ENCODE measurements around the gene RNF141.

The RNF141 gene

GRCh38 chr11:10565493-10565892 lies 24.5 kb upstream of the RNF141 start (continued):
- TF ChIP-seq PPARA (CRISPR knock-in tag; IDR thresholded peaks at IDR 0.05; ENCODE audit: borderline replicate concordance) (no peak), POU6F1 (CRISPR knock-in tag; IDR thresholded peaks at IDR 0.05; ENCODE audit: borderline replicate concordance, low read depth) (no peak), RARB (CRISPR knock-in tag; IDR thresholded peaks at IDR 0.05) (no peak)

DNA sequence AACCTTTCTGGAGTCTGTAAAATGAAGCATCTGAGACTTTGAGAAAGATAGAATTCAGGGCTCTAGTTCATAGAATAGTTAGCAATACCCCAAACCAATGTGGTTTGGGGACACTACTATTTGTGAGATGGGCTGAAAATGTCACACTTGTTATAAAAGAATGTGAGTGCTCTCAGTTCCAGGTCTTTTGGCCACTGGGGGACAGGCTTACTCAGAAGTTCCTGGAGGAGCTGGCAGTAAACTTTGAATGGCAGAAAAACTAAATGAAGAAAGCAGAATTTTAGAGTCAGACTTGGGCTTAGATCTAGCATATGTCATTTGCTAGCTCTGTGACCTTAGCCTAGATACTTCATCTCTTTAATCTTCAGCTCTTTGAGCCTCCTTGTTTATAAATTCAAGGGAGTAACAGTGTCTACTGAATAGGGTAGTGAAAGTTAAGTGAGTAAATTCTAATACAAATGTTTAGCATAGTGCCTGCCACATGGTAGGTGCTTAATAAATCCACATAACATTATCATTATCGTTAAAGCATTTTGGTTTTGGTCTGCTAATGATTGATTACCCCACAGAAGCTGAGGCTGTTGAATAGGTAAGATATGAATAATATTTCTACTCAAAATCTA lies 23.8 kb upstream of the RNF141 start:
- ATAC-seq: no peak
- no peak for TF ChIP-seq OSR1 (CRISPR knock-in tag; IDR thresholded peaks at IDR 0.05)
- no peak for TF ChIP-seq ZC3H10 (CRISPR knock-in tag; IDR thresholded peaks at IDR 0.05)
- TF ChIP-seq, protein P1, sequence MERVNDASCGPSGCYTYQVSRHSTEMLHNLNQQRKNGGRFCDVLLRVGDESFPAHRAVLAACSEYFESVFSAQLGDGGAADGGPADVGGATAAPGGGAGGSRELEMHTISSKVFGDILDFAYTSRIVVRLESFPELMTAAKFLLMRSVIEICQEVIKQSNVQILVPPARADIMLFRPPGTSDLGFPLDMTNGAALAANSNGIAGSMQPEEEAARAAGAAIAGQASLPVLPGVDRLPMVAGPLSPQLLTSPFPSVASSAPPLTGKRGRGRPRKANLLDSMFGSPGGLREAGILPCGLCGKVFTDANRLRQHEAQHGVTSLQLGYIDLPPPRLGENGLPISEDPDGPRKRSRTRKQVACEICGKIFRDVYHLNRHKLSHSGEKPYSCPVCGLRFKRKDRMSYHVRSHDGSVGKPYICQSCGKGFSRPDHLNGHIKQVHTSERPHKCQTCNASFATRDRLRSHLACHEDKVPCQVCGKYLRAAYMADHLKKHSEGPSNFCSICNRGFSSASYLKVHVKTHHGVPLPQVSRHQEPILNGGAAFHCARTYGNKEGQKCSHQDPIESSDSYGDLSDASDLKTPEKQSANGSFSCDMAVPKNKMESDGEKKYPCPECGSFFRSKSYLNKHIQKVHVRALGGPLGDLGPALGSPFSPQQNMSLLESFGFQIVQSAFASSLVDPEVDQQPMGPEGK (CRISPR knock-in tag; IDR thresholded peaks at IDR 0.05; ENCODE audit: borderline replicate concordance): no peak
- TF ChIP-seq CSDC2 (CRISPR knock-in tag; IDR thresholded peaks at IDR 0.05): no peak
- no peak for TF ChIP-seq TOX (CRISPR knock-in tag; IDR thresholded peaks at IDR 0.05; ENCODE audit: borderline replicate concordance)
- TF ChIP-seq, protein P2, sequence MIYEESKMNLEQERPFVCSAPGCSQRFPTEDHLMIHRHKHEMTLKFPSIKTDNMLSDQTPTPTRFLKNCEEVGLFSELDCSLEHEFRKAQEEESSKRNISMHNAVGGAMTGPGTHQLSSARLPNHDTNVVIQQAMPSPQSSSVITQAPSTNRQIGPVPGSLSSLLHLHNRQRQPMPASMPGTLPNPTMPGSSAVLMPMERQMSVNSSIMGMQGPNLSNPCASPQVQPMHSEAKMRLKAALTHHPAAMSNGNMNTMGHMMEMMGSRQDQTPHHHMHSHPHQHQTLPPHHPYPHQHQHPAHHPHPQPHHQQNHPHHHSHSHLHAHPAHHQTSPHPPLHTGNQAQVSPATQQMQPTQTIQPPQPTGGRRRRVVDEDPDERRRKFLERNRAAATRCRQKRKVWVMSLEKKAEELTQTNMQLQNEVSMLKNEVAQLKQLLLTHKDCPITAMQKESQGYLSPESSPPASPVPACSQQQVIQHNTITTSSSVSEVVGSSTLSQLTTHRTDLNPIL (CRISPR knock-in tag; IDR thresholded peaks at IDR 0.05; ENCODE audit: low read depth): no peak
- TF ChIP-seq CSRNP3 (CRISPR knock-in tag; IDR thresholded peaks at IDR 0.05): no peak
- TF ChIP-seq GLIS3 (CRISPR knock-in tag; IDR thresholded peaks at IDR 0.05): no peak
- no peak for TF ChIP-seq ZNF565 (CRISPR knock-in tag; conservative IDR thresholded peaks at IDR 0.05; ENCODE audit: low read depth)
- TF ChIP-seq BACH2 (CRISPR knock-in tag; IDR thresholded peaks at IDR 0.05; ENCODE audit: borderline replicate concordance): no peak
- TF ChIP-seq ARNTL (CRISPR knock-in tag; IDR thresholded peaks at IDR 0.05; ENCODE audit: borderline replicate concordance, low read depth): no peak
- no peak for TF ChIP-seq ZFP3 (CRISPR knock-in tag; IDR thresholded peaks at IDR 0.05)
- no peak for TF ChIP-seq SNAI2 (CRISPR knock-in tag; IDR thresholded peaks at IDR 0.05)
- TF ChIP-seq POU6F1 (CRISPR knock-in tag; IDR thresholded peaks at IDR 0.05; ENCODE audit: borderline replicate concordance, low read depth): no peak
- TF ChIP-seq TCF4 (CRISPR knock-in tag; IDR thresholded peaks at IDR 0.05; ENCODE audit: borderline replicate concordance): no peak
- no peak for TF ChIP-seq ISL1 (CRISPR knock-in tag; IDR thresholded peaks at IDR 0.05)
- TF ChIP-seq RARB (CRISPR knock-in tag; IDR thresholded peaks at IDR 0.05): no peak

DNA sequence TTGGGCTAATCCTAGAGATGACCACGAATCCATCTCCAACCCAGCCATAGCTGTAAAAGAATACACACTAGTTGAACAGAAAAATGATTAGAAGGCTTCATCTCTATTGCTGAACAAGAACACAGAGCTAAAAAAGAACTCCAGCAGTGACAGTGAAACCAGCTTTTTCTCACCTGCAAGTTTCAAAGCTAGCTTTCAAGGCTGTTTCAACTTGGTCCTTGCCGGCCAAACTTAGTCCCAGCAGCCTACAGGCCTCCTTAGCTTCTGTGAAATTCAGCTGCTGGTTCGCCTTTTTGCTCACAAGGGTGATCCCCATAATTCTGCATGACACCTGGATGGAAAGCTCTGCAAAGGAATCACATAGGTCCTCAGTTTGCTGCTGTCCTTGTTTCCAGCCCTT lies 23.0 kb upstream of the RNF141 start:
- ATAC-seq: no peak
- no peak for TF ChIP-seq POU6F1 (CRISPR knock-in tag; IDR thresholded peaks at IDR 0.05; ENCODE audit: borderline replicate concordance, low read depth)
- no peak for TF ChIP-seq ZNF8 (CRISPR knock-in tag; IDR thresholded peaks at IDR 0.05)
- no peak for TF ChIP-seq TSHZ2 (CRISPR knock-in tag; IDR thresholded peaks at IDR 0.05)
- no peak for TF ChIP-seq ISL1 (CRISPR knock-in tag; IDR thresholded peaks at IDR 0.05)
- no peak for TF ChIP-seq TCF4 (CRISPR knock-in tag; IDR thresholded peaks at IDR 0.05; ENCODE audit: borderline replicate concordance)
